HG02642 (cell line): ENCODE measurements around the gene COBLL1.

Source experiments
- ATAC-seq: cut with Tn5 transposase; IDR thresholded peaks from one replicate; pipeline ENCODE4 v1.9.1; 2021; ENCODE audit warnings: mild to moderate bottlenecking; ENCODE audit not compliant: unreplicated experiment, poor library complexity

COBLL1 gene

GRCh38 chr2:164764474-164764873 lies 77.1 kb downstream of the COBLL1 start:
- ATAC-seq, result no peak

- no peak for ATAC-seq
Observed at GRCh38 chr2:164763431-164763830, 78.2 kb downstream of the COBLL1 start.

GRCh38 chr2:164761737-164762460 lies 79.7 kb downstream of the COBLL1 start:
- peak; percentile 33 for ATAC-seq

- ATAC-seq, result peak; percentile 99
Observed at GRCh38 chr2:164761201-164761600, 80.4 kb downstream of the COBLL1 start.

GRCh38 chr2:164760179-164760578 lies 81.4 kb downstream of the COBLL1 start:
- no peak for ATAC-seq

GRCh38 chr2:164757934-164758695 lies 83.5 kb downstream of the COBLL1 start:
- no peak for ATAC-seq

- ATAC-seq, result no peak
Observed at GRCh38 chr2:164756773-164757172, 84.8 kb downstream of the COBLL1 start.

- ATAC-seq, result no peak
Observed at GRCh38 chr2:164755952-164756351, 85.7 kb downstream of the COBLL1 start.

GRCh38 chr2:164754157-164755093 lies 87.2 kb downstream of the COBLL1 start:
- ATAC-seq, result peak; percentile 47

GRCh38 chr2:164752956-164753355 lies 88.7 kb downstream of the COBLL1 start:
- no peak for ATAC-seq

- ATAC-seq, result no peak
Observed at GRCh38 chr2:164747783-164748433, 93.7 kb downstream of the COBLL1 start.

GRCh38 chr2:164747140-164747539 lies 94.5 kb downstream of the COBLL1 start:
- no peak for ATAC-seq

- no peak for ATAC-seq
Observed at GRCh38 chr2:164746713-164747112, 94.9 kb downstream of the COBLL1 start.

- no peak for ATAC-seq
Observed at GRCh38 chr2:164745012-164745797, 96.4 kb downstream of the COBLL1 start.

GRCh38 chr2:164742738-164743317 lies 98.8 kb downstream of the COBLL1 start:
- no peak for ATAC-seq

- no peak for ATAC-seq
Observed at GRCh38 chr2:164739966-164740365, 101.7 kb downstream of the COBLL1 start.

GRCh38 chr2:164737612-164738081 lies 104.0 kb downstream of the COBLL1 start:
- ATAC-seq, result peak; percentile 81

GRCh38 chr2:164735309-164735919 lies 106.2 kb downstream of the COBLL1 start:
- ATAC-seq, result no peak
